GM18867 (cell line): ENCODE data around the gene CRX.
"Not testable (repeated sequence)": the region's sequence is repeated elsewhere in the genome, so short reads cannot be mapped to it uniquely, and the experiment has no call there.

Experiments used
- ATAC-seq: cut with Tn5 transposase; IDR thresholded peaks from one replicate; pipeline ENCODE4 v1.9.1; 2021; ENCODE audit warnings: mild to moderate bottlenecking, moderate library complexity; ENCODE audit not compliant: unreplicated experiment

CRX gene

GRCh38 chr19:47821460-47822020 is at the start of gene CRX:
Gene CRX, plus strand, starts transcription at chr19:47821937. Its CDS starts 12,507 bp downstream, at chr19:47834444.
- ATAC-seq, result no peak

GRCh38 chr19:47776568-47776967 is 45.2 kb upstream of the CRX start:
- no peak for ATAC-seq

- ATAC-seq, result not testable (repeated sequence)
Observed at GRCh38 chr19:47777245-47778048, 44.3 kb upstream of the CRX start.

GRCh38 chr19:47778049-47778953 is 43.4 kb upstream of the CRX start, which contains the start of gene SELENOW:
Gene SELENOW, plus strand, starts transcription at chr19:47778703. Its CDS starts 83 bp downstream, at chr19:47778786.
- peak; percentile 76 for ATAC-seq

GRCh38 chr19:47778954-47779351 is 42.8 kb upstream of the CRX start:
- ATAC-seq, result no peak

- ATAC-seq, result no peak
Observed at GRCh38 chr19:47779524-47780214, 42.1 kb upstream of the CRX start.

- ATAC-seq, result no peak
Observed at GRCh38 chr19:47780215-47780551, 41.6 kb upstream of the CRX start.

GRCh38 chr19:47781590-47782262 is 40.0 kb upstream of the CRX start:
- no peak for ATAC-seq

GRCh38 chr19:47786566-47786965 is 35.2 kb upstream of the CRX start:
- no peak for ATAC-seq

- ATAC-seq, result not testable (repeated sequence)
Observed at GRCh38 chr19:47787307-47787706, 34.4 kb upstream of the CRX start.

GRCh38 chr19:47789811-47790210 is 31.9 kb upstream of the CRX start:
- not testable (repeated sequence) for ATAC-seq

- ATAC-seq, result no peak
Observed at GRCh38 chr19:47790398-47790814, 31.3 kb upstream of the CRX start.

GRCh38 chr19:47792616-47793015 is 29.1 kb upstream of the CRX start:
- no peak for ATAC-seq

GRCh38 chr19:47794526-47794925 is 27.2 kb upstream of the CRX start:
- ATAC-seq, result no peak

GRCh38 chr19:47796785-47797184 is 25.0 kb upstream of the CRX start:
- ATAC-seq, result no peak

- no peak for ATAC-seq
Observed at GRCh38 chr19:47797996-47798903, 23.5 kb upstream of the CRX start.

GRCh38 chr19:47798904-47799266 is 22.9 kb upstream of the CRX start:
- no peak for ATAC-seq

- no peak for ATAC-seq
Observed at GRCh38 chr19:47801270-47801669, 20.5 kb upstream of the CRX start.

GRCh38 chr19:47802521-47803043 is 19.2 kb upstream of the CRX start:
- no peak for ATAC-seq
